Endothelial cell of umbilical vein (primary cell): ENCODE results near the gene PLPP3. TPM values are rescaled to one million over a fixed set of nuclear protein-coding genes. Genes with fewer than 3 reads are reported as not detected.

Experiments
- BruUV-seq: library from RNA; stranded (reverse); fragments of 400-500 nt; replicated peaks from 2 replicates; lab custom pipeline; 2021; lab: Mats Ljungman, UMichigan
- CTCF ChIA-PET: fragments of 300-600, 350-600 bp; sonication (Branson Sonifier 250); formaldehyde crosslinking; loops from one replicate; lab custom pipeline; 2021; ENCODE audit warnings: antibody characterized with exemption, inconsistent platforms; lab: Charles Lee
- POLR2A ChIA-PET: fragments of 300-600, 350-600 bp; sonication (Branson Sonifier 250); formaldehyde crosslinking; loops from one replicate; lab custom pipeline; 2021; ENCODE audit warnings: antibody characterized with exemption, inconsistent platforms; lab: Charles Lee
- DNase-seq: peaks from one replicate; pipeline ENCODE4 v3.0.0-alpha.2; 2011; ENCODE audit warnings: low read depth, low spot score
- FAIRE-seq: peaks from 2 replicates; lab custom pipeline; 2011; peaks lifted over from hg19 to GRCh38; lab: Jason Lieb, UNC
- H2AFZ ChIP-seq: 2 replicates; pipeline ENCODE4 v1.6.0; 2012; ENCODE audit warnings: low read depth, low read length, control low read depth, inconsistent platforms
- H3K27ac ChIP-seq: 2 replicates; pipeline ENCODE4 v1.5.1; 2011; ENCODE audit warnings: low read depth, mild to moderate bottlenecking, control low read depth, low read length, moderate library complexity; ENCODE audit not compliant: insufficient read depth
- H3K27me3 ChIP-seq, 2 experiments: 2 replicates each; pipeline versions ENCODE4 v1.6.0 to v1.6.1; 2011; ENCODE audit warnings: low read length in 2 of 2, mixed read lengths in 1 of 2; ENCODE audit not compliant: control insufficient read depth in 2 of 2, insufficient read depth in 2 of 2
- H3K36me3 ChIP-seq, 2 experiments: 2 replicates in 1 of 2; 3 replicates in 1 of 2; pipeline ENCODE4 v1.5.1; 2011; ENCODE audit warnings: low read length in 2 of 2, mild to moderate bottlenecking in 1 of 2, moderate library complexity in 1 of 2; ENCODE audit not compliant: control insufficient read depth in 2 of 2, insufficient read depth in 2 of 2; ENCODE audit errors: extremely low read depth in 1 of 2
- H3K4me1 ChIP-seq: 3 replicates; pipeline ENCODE4 v1.5.1; 2011; ENCODE audit warnings: mild to moderate bottlenecking, low read length; ENCODE audit not compliant: control insufficient read depth, insufficient read depth; ENCODE audit errors: extremely low read depth
- H3K4me2 ChIP-seq: 2 replicates; pipeline ENCODE4 v1.6.1; 2011; ENCODE audit warnings: low read length, control low read depth, mixed read lengths; ENCODE audit not compliant: insufficient read depth
- H3K4me3 ChIP-seq, 3 experiments: fragments of 200-600 bp in 1 of 3; sonication (generic), shearing (Covaris generic) in 1 of 3; replicated peaks in 1 of 3; 2 replicates each; pipeline ENCODE4 v1.5.1; 2011 to 2016; ENCODE audit warnings: control low read depth in 3 of 3, low read length in 3 of 3, mild to moderate bottlenecking in 2 of 3, inconsistent platforms in 1 of 3, low read depth in 1 of 3, moderate library complexity in 1 of 3; ENCODE audit not compliant: insufficient read depth in 1 of 3
- H3K79me2 ChIP-seq: 2 replicates; pipeline ENCODE4 v1.6.0; 2012; ENCODE audit warnings: low read length, inconsistent platforms; ENCODE audit not compliant: control insufficient read depth, insufficient read depth
- H3K9ac ChIP-seq: replicated peaks from 2 replicates; pipeline ENCODE3; 2011; ENCODE audit warnings: low read length, control low read depth; ENCODE audit not compliant: insufficient read depth; ENCODE audit errors: extremely low read depth
- H3K9me1 ChIP-seq: replicated peaks from 3 replicates; pipeline ENCODE4 v1.6.0; 2011; ENCODE audit warnings: mild to moderate bottlenecking, low read length; ENCODE audit not compliant: control insufficient read depth, insufficient read depth; ENCODE audit errors: extremely low read depth
- H3K9me3 ChIP-seq: replicated peaks from 2 replicates; pipeline ENCODE4 v1.5.1; 2012; ENCODE audit warnings: low read length, inconsistent platforms; ENCODE audit not compliant: control insufficient read depth, insufficient read depth
- H4K20me1 ChIP-seq: replicated peaks from 2 replicates; pipeline ENCODE3; 2011; ENCODE audit warnings: mild to moderate bottlenecking, low read length; ENCODE audit not compliant: control insufficient read depth, insufficient read depth; ENCODE audit errors: extremely low read depth
- CTCF ChIP-seq, 2 donors: IDR thresholded peaks; 1 replicate in 1 of 2; 2 replicates in 1 of 2; pipeline ENCODE4 v1.5.1; 2011; ENCODE audit warnings: low read length in 2 of 2, mild to moderate bottlenecking in 2 of 2, moderate library complexity in 2 of 2, control low read depth in 1 of 2, inconsistent platforms in 1 of 2, low read depth in 1 of 2; ENCODE audit not compliant: insufficient read depth in 1 of 2; ENCODE audit errors: extremely low read depth in 1 of 2
- EZH2 ChIP-seq: IDR thresholded peaks from 2 replicates; pipeline ENCODE4 v1.6.1; 2012; ENCODE audit warnings: borderline replicate concordance, low read depth, mild to moderate bottlenecking, moderate library complexity, low read length, inconsistent platforms; ENCODE audit not compliant: severe bottlenecking
- FOS ChIP-seq: IDR thresholded peaks from 2 replicates; pipeline ENCODE4 v1.6.1; 2011; ENCODE audit warnings: mild to moderate bottlenecking, low read length, moderate library complexity, borderline replicate concordance; ENCODE audit not compliant: insufficient read depth
- GATA2 ChIP-seq: IDR thresholded peaks from 2 replicates; pipeline ENCODE4 v1.7.0; 2011; ENCODE audit warnings: low read depth, mild to moderate bottlenecking, moderate library complexity, mixed read lengths, low read length; ENCODE audit not compliant: insufficient read length, insufficient read depth
- JUN ChIP-seq: IDR thresholded peaks from 2 replicates; pipeline ENCODE4 v1.6.1; 2011; ENCODE audit warnings: borderline replicate concordance, low read depth; ENCODE audit not compliant: insufficient read length, insufficient read depth
- MAX ChIP-seq: IDR thresholded peaks from 2 replicates; pipeline ENCODE4 v1.6.1; 2011; ENCODE audit not compliant: insufficient read depth, insufficient read length
- MYC ChIP-seq: IDR thresholded peaks from one replicate; pipeline ENCODE4 v1.6.1; 2011; ENCODE audit warnings: mild to moderate bottlenecking, low read depth, low read length
- POLR2AphosphoS5 ChIP-seq: IDR thresholded peaks from 2 replicates; pipeline ENCODE4 v1.6.1; 2012; ENCODE audit warnings: low read depth, mild to moderate bottlenecking, control low read depth, low read length, moderate library complexity; ENCODE audit not compliant: insufficient read depth
- dilution Hi-C: fragments of 300-500 bp; cut with MboI; formaldehyde crosslinking; loops from one replicate; pipeline ENCODE4 v1.15.0; 2019; ENCODE audit warnings: low sequenced_read_pairs; ENCODE audit not compliant: extremely low pct_ligation_motif_present
- intact Hi-C: fragments of 100-400 bp; cut with micrococcal nuclease; formaldehyde crosslinking; loops from one replicate; pipeline ENCODE4 v1.10.0; 2022
- polyA plus RNA-seq, 4 experiments: library from polyadenylated mRNA; depleted of rRNA in 3 of 4; stranded (reverse) in 3 of 4; unstranded in 1 of 4; fragments of >200 nt; gene quantifications; 2 replicates each; pipeline versions ENCODE4 v1.2.1 to v1.2.3, GENCODE V29; 2011 to 2012; ENCODE audit warnings: missing spikeins in 1 of 4
- total RNA-seq: library from RNA; stranded (reverse); gene quantifications from 2 replicates; pipeline ENCODE4 v1.2.3, GENCODE V29; 2021

PLPP3 gene
- total and polyA plus RNA-seq, 2 donors (not counting 3 experiments of a cell fraction or from before 2014, with no cell fraction given), result 11.3 to 14.1 TPM

- Histone ChIP-seq H3K9ac (peak overlapping the region; percentile 82), H3K79me2 (peaks cover 32% of the 10 kb centered on the region), H3K9me1 (no peaks in the 10 kb centered on the region), H4K20me1 (no peaks in the 10 kb centered on the region), H3K27ac (peak overlapping the region; percentile 75), H2AFZ (peak overlapping the region; percentile 66), H3K9me3 (no peaks in the 10 kb centered on the region), H3K36me3 (no peaks in the 10 kb centered on the region), H3K4me2 (peak overlapping the region; percentile 80), H3K4me3 (peak overlapping the region; percentile 42 to 99 (median 66)), H3K4me1 (peaks cover 39% of the 10 kb centered on the region), H3K27me3 (no peaks in the 10 kb centered on the region)
- BruUV-seq, result no TSS peak
- peak; percentile 14 for TF ChIP-seq POLR2AphosphoS5
- no peak for TF ChIP-seq MAX
- TF ChIP-seq JUN, result no peak
- no peak for TF ChIP-seq FOS
- TF ChIP-seq GATA2, result no peak
- no peak for TF ChIP-seq EZH2
- no peak for TF ChIP-seq MYC
- TF ChIP-seq CTCF (IDR thresholded peaks at IDR 0.05; ENCODE audit: extremely low read depth in 1 of 2, insufficient read depth in 1 of 2, low read depth in 1 of 2, low read length in 2 of 2), result no peak
- dilution Hi-C loops, result no loop called here
- FAIRE-seq, result peak; percentile 63
- DNase-seq, result peak; percentile 72
- CTCF ChIA-PET, result interaction anchor here (0.7 to 9.0 kb wide), 29 partner anchors 8 to 1294 kb away, joined by 3 to 174 read pairs (median 4); no protein-coding TSS in a partner anchor
- POLR2A ChIA-PET, result interaction anchor here (0.9 to 1.0 kb wide), 2 partner anchors 120 to 1149 kb away, joined by 3 to 4 read pairs; no protein-coding TSS in a partner anchor
- intact Hi-C loops, result loop anchor here (1.0 to 5.0 kb wide), 9 partner anchors 71 to 1364 kb away; partner anchors contain the start of gene USP24
Measured at GRCh38 chr1:56578138-56578962, 1.0 kb downstream of the PLPP3 start.
